ENCODE results near the gene C10orf90. TPM values are rescaled to one million over a fixed set of nuclear protein-coding genes. Genes with fewer than 3 reads are reported as not detected.

Gene C10orf90
- total RNA-seq, 1 donor from 2014 or later, result not detected

- no peaks in the 10 kb centered on the region for H3K4me1 ChIP-seq
- H3K27me3 ChIP-seq (ENCODE audit: low read depth), result peaks cover 9% of the 10 kb centered on the region
- no peaks in the 10 kb centered on the region for H3K36me3 ChIP-seq
- H3K9me3 ChIP-seq, result no peaks in the 10 kb centered on the region
- no peak for DNase-seq
- H3K27ac ChIP-seq, result no peak overlapping the region
- no peak for TF ChIP-seq CTCF (IDR thresholded peaks at IDR 0.05)
- no peak for ATAC-seq
- H3K4me3 ChIP-seq, result no peak overlapping the region
- intact Hi-C loops (cut with DNase I), result no loop called here
Measured at GRCh38 chr10:126544565-126544964, 125.9 kb downstream of the C10orf90 start.

GRCh38 chr10:126538439-126539135 is 131.9 kb downstream of the C10orf90 start:
- Histone ChIP-seq H3K4me3 (no peak overlapping the region), H3K4me1 (no peaks in the 10 kb centered on the region), H3K9me3 (no peaks in the 10 kb centered on the region), H3K27ac (no peak overlapping the region), H3K27me3 (ENCODE audit: low read depth) (no peaks in the 10 kb centered on the region), H3K36me3 (no peaks in the 10 kb centered on the region)
- intact Hi-C loops (cut with DNase I), result no loop called here
- DNase-seq (no peak), ATAC-seq (no peak)
- TF ChIP-seq CTCF (IDR thresholded peaks at IDR 0.05), result no peak

- Histone ChIP-seq H3K27ac (no peak overlapping the region), H3K4me1 (no peaks in the 10 kb centered on the region), H3K36me3 (no peaks in the 10 kb centered on the region), H3K9me3 (no peaks in the 10 kb centered on the region), H3K4me3 (no peak overlapping the region), H3K27me3 (ENCODE audit: low read depth) (no peaks in the 10 kb centered on the region)
- DNase-seq (no peak), ATAC-seq (peak in 1 of 2 donors; percentile 48)
- intact Hi-C loops (cut with DNase I), result no loop called here
- no peak for TF ChIP-seq CTCF (IDR thresholded peaks at IDR 0.05)
Measured at GRCh38 chr10:126536656-126537055, 133.8 kb downstream of the C10orf90 start.

- Histone ChIP-seq H3K9me3 (no peaks in the 10 kb centered on the region), H3K27ac (no peak overlapping the region), H3K36me3 (no peaks in the 10 kb centered on the region), H3K27me3 (ENCODE audit: low read depth) (no peaks in the 10 kb centered on the region), H3K4me1 (no peaks in the 10 kb centered on the region), H3K4me3 (no peak overlapping the region)
- no peak for TF ChIP-seq CTCF (IDR thresholded peaks at IDR 0.05)
- intact Hi-C loops (cut with DNase I), result no loop called here
- peak in 1 of 2 donors; percentile 37 for ATAC-seq
- DNase-seq, result no peak
Measured at GRCh38 chr10:126536148-126536547, 134.3 kb downstream of the C10orf90 start.

- Histone ChIP-seq H3K9me3 (no peaks in the 10 kb centered on the region), H3K36me3 (no peaks in the 10 kb centered on the region), H3K4me1 (no peaks in the 10 kb centered on the region), H3K27ac (no peak overlapping the region), H3K4me3 (no peak overlapping the region), H3K27me3 (ENCODE audit: low read depth) (no peaks in the 10 kb centered on the region)
- TF ChIP-seq CTCF (IDR thresholded peaks at IDR 0.05), result no peak
- intact Hi-C loops (cut with DNase I), result no loop called here
- DNase-seq (no peak), ATAC-seq (peak; percentile 43 to 59)
Measured at GRCh38 chr10:126533644-126534043, 136.8 kb downstream of the C10orf90 start.

Data from lower lobe of right lung (tissue), 2 donors.